ENCODE results near the gene ANKRD16. TPM values are rescaled to one million over a fixed set of nuclear protein-coding genes. Genes with fewer than 3 reads are reported as not detected.

Gene ANKRD16
- total RNA-seq, 1 donor from 2014 or later: 10.4 TPM

DNA sequence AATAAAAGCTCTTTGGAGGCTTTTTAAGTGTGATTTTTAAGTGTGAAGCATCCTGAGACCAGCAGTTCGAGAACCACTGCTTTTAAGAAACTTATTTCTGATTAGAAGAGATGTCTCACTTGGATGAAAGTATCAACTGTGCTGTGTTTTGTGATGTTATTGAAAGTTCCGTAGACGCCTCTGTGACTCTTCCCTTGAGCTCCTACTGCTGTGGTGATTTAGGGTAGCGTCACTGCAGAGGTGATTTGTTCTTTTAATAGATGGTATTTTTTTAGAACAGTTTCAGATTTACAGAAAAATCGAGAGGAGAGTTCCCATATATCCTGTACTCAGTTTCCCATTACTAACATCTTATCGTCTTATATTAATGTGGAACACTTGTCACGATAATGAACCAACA lies 29.9 kb upstream of the ANKRD16 start:
- no peaks in the 10 kb centered on the region for H3K4me1 ChIP-seq
- intact Hi-C loops (cut with DNase I): no loop called here
- H3K27ac ChIP-seq: no peak overlapping the region
- no peak overlapping the region for H3K4me3 ChIP-seq
- H3K9me3 ChIP-seq: no peaks in the 10 kb centered on the region
- TF ChIP-seq, protein P1, sequence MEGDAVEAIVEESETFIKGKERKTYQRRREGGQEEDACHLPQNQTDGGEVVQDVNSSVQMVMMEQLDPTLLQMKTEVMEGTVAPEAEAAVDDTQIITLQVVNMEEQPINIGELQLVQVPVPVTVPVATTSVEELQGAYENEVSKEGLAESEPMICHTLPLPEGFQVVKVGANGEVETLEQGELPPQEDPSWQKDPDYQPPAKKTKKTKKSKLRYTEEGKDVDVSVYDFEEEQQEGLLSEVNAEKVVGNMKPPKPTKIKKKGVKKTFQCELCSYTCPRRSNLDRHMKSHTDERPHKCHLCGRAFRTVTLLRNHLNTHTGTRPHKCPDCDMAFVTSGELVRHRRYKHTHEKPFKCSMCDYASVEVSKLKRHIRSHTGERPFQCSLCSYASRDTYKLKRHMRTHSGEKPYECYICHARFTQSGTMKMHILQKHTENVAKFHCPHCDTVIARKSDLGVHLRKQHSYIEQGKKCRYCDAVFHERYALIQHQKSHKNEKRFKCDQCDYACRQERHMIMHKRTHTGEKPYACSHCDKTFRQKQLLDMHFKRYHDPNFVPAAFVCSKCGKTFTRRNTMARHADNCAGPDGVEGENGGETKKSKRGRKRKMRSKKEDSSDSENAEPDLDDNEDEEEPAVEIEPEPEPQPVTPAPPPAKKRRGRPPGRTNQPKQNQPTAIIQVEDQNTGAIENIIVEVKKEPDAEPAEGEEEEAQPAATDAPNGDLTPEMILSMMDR (IDR thresholded peaks at IDR 0.05): no peak
- peaks cover 94 to 98% of the 10 kb centered on the region in 2 donors for H3K36me3 ChIP-seq
- no peaks in the 10 kb centered on the region for H3K27me3 ChIP-seq
- DNase-seq (ENCODE audit: low spot score in 2 of 2): no peak

DNA sequence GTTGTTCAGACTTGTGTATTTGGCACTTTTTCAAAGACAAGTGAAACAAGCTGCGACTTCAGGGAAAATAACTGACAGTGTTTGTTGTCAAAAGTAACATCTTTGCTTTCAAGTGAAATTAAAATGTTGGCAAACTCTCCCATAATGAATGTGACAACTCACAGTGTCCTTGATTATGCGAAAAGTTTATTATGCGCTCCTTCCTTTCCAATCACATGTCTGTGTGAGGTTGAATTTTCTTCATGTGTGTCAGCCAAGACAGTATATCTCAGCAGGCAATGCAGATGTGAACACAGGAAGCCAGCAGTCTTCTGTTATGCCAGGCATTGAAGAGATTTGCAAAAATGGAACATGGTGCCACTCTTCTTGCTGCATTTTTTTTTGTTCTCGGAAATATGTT lies 29.1 kb upstream of the ANKRD16 start:
- intact Hi-C loops (cut with DNase I): no loop called here
- no peak for DNase-seq (ENCODE audit: low spot score in 2 of 2)
- no peaks in the 10 kb centered on the region for H3K9me3 ChIP-seq
- TF ChIP-seq, protein P1 (IDR thresholded peaks at IDR 0.05): no peak
- H3K27ac ChIP-seq: no peak overlapping the region
- no peaks in the 10 kb centered on the region for H3K27me3 ChIP-seq
- H3K36me3 ChIP-seq: peaks cover 94 to 98% of the 10 kb centered on the region in 2 donors
- H3K4me3 ChIP-seq: no peak overlapping the region
- H3K4me1 ChIP-seq: no peaks in the 10 kb centered on the region

DNA sequence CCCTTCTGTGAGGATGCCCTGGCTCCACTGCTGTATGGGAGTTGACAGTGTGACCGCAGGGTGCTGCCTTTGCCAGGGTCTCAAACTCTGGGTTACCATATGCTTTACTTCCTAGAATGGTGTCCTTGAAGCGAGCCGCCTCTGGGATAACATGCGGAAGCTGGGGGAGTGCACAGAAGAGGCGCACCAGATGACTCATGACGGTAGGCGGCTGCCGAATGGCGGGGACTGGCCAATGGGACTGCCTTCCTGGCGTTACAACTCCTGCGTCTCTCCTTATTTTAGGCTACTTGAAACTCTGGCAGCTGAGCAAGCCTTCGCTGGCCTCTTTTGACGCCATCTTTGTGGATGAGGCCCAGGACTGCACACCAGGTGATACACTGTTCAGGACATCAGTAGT lies 27.6 kb upstream of the ANKRD16 start:
- no peaks in the 10 kb centered on the region for H3K27me3 ChIP-seq
- no peak for DNase-seq (ENCODE audit: low spot score in 2 of 2)
- peaks cover 93 to 95% of the 10 kb centered on the region in 2 donors for H3K36me3 ChIP-seq
- intact Hi-C loops (cut with DNase I): no loop called here
- H3K4me1 ChIP-seq: no peaks in the 10 kb centered on the region
- no peak overlapping the region for H3K4me3 ChIP-seq
- H3K27ac ChIP-seq: no peak overlapping the region
- TF ChIP-seq, protein P1 (IDR thresholded peaks at IDR 0.05): no peak
- no peaks in the 10 kb centered on the region for H3K9me3 ChIP-seq

DNA sequence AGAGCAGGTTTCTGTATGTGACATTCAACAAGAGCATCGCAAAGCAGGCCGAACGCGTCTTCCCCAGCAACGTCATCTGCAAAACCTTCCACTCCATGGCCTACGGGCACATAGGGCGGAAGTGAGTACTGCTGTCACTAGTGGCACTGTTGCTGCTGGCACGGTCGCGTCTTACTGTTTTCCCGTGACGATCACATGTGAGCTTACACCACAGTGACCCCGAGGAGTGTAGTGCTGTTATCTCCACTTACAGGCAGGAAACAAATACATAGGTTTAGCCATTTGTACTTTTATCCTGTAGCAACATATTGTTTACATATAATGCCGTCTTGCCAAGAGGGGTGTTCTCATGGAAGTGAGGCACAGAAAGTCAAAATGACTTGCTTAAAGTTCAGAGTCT lies 25.8 kb upstream of the ANKRD16 start:
- DNase-seq (ENCODE audit: low spot score in 2 of 2): no peak
- H3K4me3 ChIP-seq: no peak overlapping the region
- no peaks in the 10 kb centered on the region for H3K27me3 ChIP-seq
- intact Hi-C loops (cut with DNase I): no loop called here
- no peaks in the 10 kb centered on the region for H3K9me3 ChIP-seq
- TF ChIP-seq, protein P1 (IDR thresholded peaks at IDR 0.05): no peak
- H3K27ac ChIP-seq: no peak overlapping the region
- H3K36me3 ChIP-seq: peaks cover 94 to 95% of the 10 kb centered on the region in 2 donors
- no peaks in the 10 kb centered on the region for H3K4me1 ChIP-seq

DNA sequence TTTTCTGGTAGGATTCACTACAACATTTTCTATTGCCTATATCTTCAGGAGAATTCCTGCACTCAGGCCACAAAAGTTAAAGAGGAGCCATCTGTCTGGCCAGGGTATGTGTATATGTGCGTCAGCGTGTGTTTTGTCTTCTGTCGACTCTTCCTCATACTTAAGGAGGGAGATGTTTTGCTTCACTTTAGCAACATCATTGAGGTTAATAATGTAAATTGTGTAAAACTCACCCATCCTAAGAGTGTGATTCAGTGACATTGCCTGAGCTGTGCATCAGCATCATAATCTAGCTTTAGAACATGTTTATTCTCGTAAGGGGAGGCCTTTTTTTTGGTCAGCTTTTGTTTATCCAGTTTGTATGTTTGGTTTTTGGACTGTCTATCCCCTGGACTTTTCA lies 24.0 kb upstream of the ANKRD16 start:
- Histone ChIP-seq H3K9me3 (no peaks in the 10 kb centered on the region), H3K4me1 (no peaks in the 10 kb centered on the region), H3K27ac (no peak overlapping the region), H3K27me3 (no peaks in the 10 kb centered on the region), H3K36me3 (peaks cover 93 to 97% of the 10 kb centered on the region in 2 donors), H3K4me3 (no peak overlapping the region)
- TF ChIP-seq, protein P1 (IDR thresholded peaks at IDR 0.05): no peak
- intact Hi-C loops (cut with DNase I): no loop called here
- DNase-seq (ENCODE audit: low spot score in 2 of 2): no peak

DNA sequence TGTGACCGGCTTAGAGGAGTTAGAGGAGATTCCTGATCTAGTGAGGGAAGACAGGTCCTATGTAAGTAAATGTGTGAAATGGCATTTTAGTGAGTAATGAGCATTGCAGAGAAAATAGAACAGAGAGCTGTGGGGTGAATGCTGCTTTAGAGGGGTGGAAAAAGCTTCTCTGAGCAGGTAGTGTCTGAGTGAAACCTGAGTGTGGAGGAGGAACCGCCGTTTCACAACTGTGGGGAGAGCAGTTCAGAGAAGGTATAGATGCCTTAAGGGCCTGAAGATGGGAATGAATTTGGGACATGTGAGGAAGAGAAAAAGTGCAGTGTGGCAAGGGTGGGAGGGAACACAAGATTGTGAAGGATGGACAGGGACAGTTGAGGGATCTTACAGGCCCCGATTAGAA lies 22.0 kb upstream of the ANKRD16 start:
- Histone ChIP-seq H3K27ac (no peak overlapping the region), H3K36me3 (peaks cover 86 to 91% of the 10 kb centered on the region in 2 donors), H3K4me3 (no peak overlapping the region), H3K27me3 (no peaks in the 10 kb centered on the region), H3K4me1 (no peaks in the 10 kb centered on the region), H3K9me3 (no peaks in the 10 kb centered on the region)
- DNase-seq (ENCODE audit: low spot score in 2 of 2): no peak
- intact Hi-C loops (cut with DNase I): no loop called here
- TF ChIP-seq, protein P1 (IDR thresholded peaks at IDR 0.05): no peak

Measured in ascending aorta (tissue), 2 donors.